ENCODE measurements around the gene PRR29.

Gene PRR29

DNA sequence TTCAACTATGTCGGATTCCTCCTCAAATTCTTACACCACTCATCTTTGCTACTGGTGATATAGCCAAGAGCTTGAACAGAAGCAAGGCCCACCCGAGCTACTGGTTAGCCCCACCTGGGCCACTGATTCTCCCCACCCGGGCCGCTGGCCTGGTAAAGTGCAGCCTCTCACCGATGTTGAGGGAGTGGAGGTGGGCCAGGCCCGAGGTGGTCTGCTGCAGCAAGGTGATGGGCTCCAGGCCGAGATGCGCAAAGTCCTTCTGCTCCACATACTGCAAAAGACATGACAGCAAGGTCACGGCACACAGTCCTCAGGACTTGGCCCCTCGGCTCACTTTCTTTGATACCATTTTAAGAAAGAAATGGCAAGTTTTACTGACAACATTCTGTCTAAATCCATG is 55.0 kb downstream of the PRR29 start:
- peaks cover 43% of the 10 kb centered on the region for H3K36me3 Mint-ChIP-seq (ENCODE audit: low read depth)
- ATAC-seq (no peak), DNase-seq (no peak)
- no peaks in the 10 kb centered on the region for H3K27me3 Mint-ChIP-seq
- no peak overlapping the region for H3K4me3 Mint-ChIP-seq
- H3K27ac Mint-ChIP-seq: no peak overlapping the region
- H3K4me1 Mint-ChIP-seq: peaks cover 35% of the 10 kb centered on the region
- H3K9me3 Mint-ChIP-seq: no peaks in the 10 kb centered on the region

Data from activated naive CD8-positive, alpha-beta T cell treated with anti-CD3 and anti-CD28 coated beads, Interleukin-2, amount 50 U/mL, for 24 hours (primary cell).